HG03571 (cell line): ENCODE measurements around the gene ABCA5.
A peak's percentile ranks its signal among the peaks of the same experiment; 100 is the strongest.

Experiments used
- ATAC-seq: cut with Tn5 transposase; IDR thresholded peaks from one replicate; pipeline ENCODE4 v1.9.1; 2021; ENCODE audit not compliant: unreplicated experiment

Gene ABCA5

GRCh38 chr17:69327060-69327831 lies at the start of gene ABCA5:
ABCA5 (minus strand) TSS chr17:69327133; CDS start chr17:69314415, 12,718 bp downstream.
- peak; percentile 96 for ATAC-seq

- ATAC-seq: no peak
These were observed 48.3 kb upstream of the ABCA5 start for GRCh38 chr17:69375229-69375628.

- ATAC-seq: no peak
These were observed 46.1 kb upstream of the ABCA5 start for GRCh38 chr17:69373069-69373468.

- ATAC-seq: peak; percentile 87
These were observed 40.4 kb upstream of the ABCA5 start for GRCh38 chr17:69367298-69367697.

- ATAC-seq: no peak
These were observed 36.7 kb upstream of the ABCA5 start for GRCh38 chr17:69363488-69364210.

GRCh38 chr17:69361156-69361555 lies 34.2 kb upstream of the ABCA5 start:
- ATAC-seq: no peak

- ATAC-seq: no peak
These were observed 32.0 kb upstream of the ABCA5 start for GRCh38 chr17:69358688-69359596.

GRCh38 chr17:69357701-69358100 lies 30.8 kb upstream of the ABCA5 start:
- ATAC-seq: no peak

GRCh38 chr17:69356625-69357024 lies 29.7 kb upstream of the ABCA5 start:
- ATAC-seq: no peak

- ATAC-seq: no peak
These were observed 24.0 kb upstream of the ABCA5 start for GRCh38 chr17:69350911-69351310.

GRCh38 chr17:69348429-69348828 lies 21.5 kb upstream of the ABCA5 start:
- ATAC-seq: no peak

- ATAC-seq: no peak
These were observed 19.8 kb upstream of the ABCA5 start for GRCh38 chr17:69346766-69347165.

GRCh38 chr17:69344939-69345338 lies 18.0 kb upstream of the ABCA5 start:
- no peak for ATAC-seq

GRCh38 chr17:69342896-69343644 lies 16.1 kb upstream of the ABCA5 start:
- ATAC-seq: no peak

- no peak for ATAC-seq
These were observed 13.0 kb upstream of the ABCA5 start for GRCh38 chr17:69339937-69340336.

GRCh38 chr17:69336996-69337395 lies 10.1 kb upstream of the ABCA5 start:
- ATAC-seq: no peak

GRCh38 chr17:69336580-69336979 lies 9.6 kb upstream of the ABCA5 start:
- ATAC-seq: no peak

GRCh38 chr17:69335058-69335457 lies 8.1 kb upstream of the ABCA5 start:
- no peak for ATAC-seq

GRCh38 chr17:69333561-69333960 lies 6.6 kb upstream of the ABCA5 start:
- no peak for ATAC-seq

GRCh38 chr17:69331756-69332155 lies 4.8 kb upstream of the ABCA5 start:
- no peak for ATAC-seq
